AG10803 (cell line): ENCODE data around the gene DYNC1LI2.

ENCODE experiments used
- DNase-seq: peaks from one replicate; pipeline ENCODE4 v3.0.0; 2010; ENCODE audit warnings: low read depth
- H3K4me3 ChIP-seq: 2 replicates; pipeline ENCODE4 v1.5.1; 2011; ENCODE audit warnings: mild to moderate bottlenecking, low read length, control low read depth
- CTCF ChIP-seq: conservative IDR thresholded peaks from 2 replicates; pipeline ENCODE4 v1.5.1; 2011; ENCODE audit warnings: mild to moderate bottlenecking, low read length, control low read depth, inconsistent platforms

DYNC1LI2 gene

GRCh38 chr16:66681676-66682075 is 69.7 kb downstream of the DYNC1LI2 start:
- H3K4me3 ChIP-seq: no peak overlapping the region
- no peak for TF ChIP-seq CTCF
- no peak for DNase-seq

- peak; percentile 46 for DNase-seq
- H3K4me3 ChIP-seq: no peak overlapping the region
- TF ChIP-seq CTCF: no peak
Measured at GRCh38 chr16:66678337-66678736, 73.1 kb downstream of the DYNC1LI2 start.

- DNase-seq: no peak
- H3K4me3 ChIP-seq: no peak overlapping the region
- no peak for TF ChIP-seq CTCF
Measured at GRCh38 chr16:66677836-66678235, 73.6 kb downstream of the DYNC1LI2 start.

- H3K4me3 ChIP-seq: no peak overlapping the region
- no peak for DNase-seq
- no peak for TF ChIP-seq CTCF
Measured at GRCh38 chr16:66677179-66677578, 74.2 kb downstream of the DYNC1LI2 start.

GRCh38 chr16:66676599-66676998 is 74.8 kb downstream of the DYNC1LI2 start:
- no peak for TF ChIP-seq CTCF
- no peak for DNase-seq
- no peak overlapping the region for H3K4me3 ChIP-seq

GRCh38 chr16:66673691-66674090 is 77.7 kb downstream of the DYNC1LI2 start:
- DNase-seq: no peak
- no peak for TF ChIP-seq CTCF
- H3K4me3 ChIP-seq: no peak overlapping the region
